ENCODE measurements around the gene ICA1L. TPM values are rescaled to one million over a fixed set of nuclear protein-coding genes. Genes with fewer than 3 reads are reported as not detected.

The ICA1L gene
- total and polyA plus RNA-seq, 10 donors, result 0.67 to 6.7 (median 2.2) TPM

DNA sequence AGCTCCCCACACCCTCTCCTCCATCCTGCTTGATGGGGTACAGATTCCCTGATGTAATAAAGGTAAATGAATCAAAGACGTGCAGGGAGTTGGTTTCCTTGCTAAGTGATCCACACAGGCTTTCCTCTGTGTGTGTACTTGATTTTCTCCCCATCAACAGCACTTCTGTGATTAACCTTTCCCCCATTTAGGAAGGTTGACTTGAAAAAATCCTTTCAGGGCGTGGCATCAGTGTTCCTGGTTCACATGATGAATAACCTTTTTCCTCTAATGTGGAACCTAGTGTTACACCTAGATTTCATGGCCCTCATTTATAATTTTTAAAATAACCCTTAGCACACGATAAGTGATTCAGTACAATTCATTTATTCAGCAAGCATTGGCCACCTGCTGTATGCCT lies 115.0 kb downstream of the ICA1L start:
- intact Hi-C loops (cut with DNase I; ENCODE audit: low total_unique reads), result no loop called here

DNA sequence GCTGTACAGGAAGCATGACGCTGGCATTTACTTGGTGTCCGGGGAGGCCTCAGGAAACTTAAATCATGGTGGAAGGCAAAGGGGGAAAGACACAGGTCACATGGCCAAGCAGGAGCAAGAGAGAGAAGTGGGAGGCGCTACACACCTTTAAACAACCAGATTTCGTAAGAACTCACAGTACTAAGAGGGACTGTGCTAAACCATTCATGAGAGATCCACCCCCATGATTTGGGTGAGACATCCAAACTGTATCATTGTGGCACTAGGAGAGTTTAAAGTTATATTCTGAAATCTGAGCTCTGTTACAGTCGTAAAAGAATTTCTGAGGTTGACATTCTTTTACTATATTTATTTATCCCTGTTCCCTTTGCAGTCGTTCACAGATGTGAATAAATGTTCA lies 116.6 kb downstream of the ICA1L start:
- Histone ChIP-seq H3K4me1 (peaks cover 0 to 22% (median 6%) of the 10 kb centered on the region in 6 donors), H3K4me3 (no peak overlapping the region), H3K9me3 (peaks cover 0 to 10% (median 0%) of the 10 kb centered on the region in 8 donors), H3K36me3 (peaks cover 0 to 45% (median 32%) of the 10 kb centered on the region in 6 donors), H3K27me3 (replicated peaks in 1 of 7) (no peaks in the 10 kb centered on the region), H3K27ac (no peak overlapping the region)
- TF ChIP-seq POLR2AphosphoS5 (IDR thresholded peaks at IDR 0.05) (no peak), POLR2A (IDR thresholded peaks at IDR 0.05) (no peak)
- TF ChIP-seq, protein P1, sequence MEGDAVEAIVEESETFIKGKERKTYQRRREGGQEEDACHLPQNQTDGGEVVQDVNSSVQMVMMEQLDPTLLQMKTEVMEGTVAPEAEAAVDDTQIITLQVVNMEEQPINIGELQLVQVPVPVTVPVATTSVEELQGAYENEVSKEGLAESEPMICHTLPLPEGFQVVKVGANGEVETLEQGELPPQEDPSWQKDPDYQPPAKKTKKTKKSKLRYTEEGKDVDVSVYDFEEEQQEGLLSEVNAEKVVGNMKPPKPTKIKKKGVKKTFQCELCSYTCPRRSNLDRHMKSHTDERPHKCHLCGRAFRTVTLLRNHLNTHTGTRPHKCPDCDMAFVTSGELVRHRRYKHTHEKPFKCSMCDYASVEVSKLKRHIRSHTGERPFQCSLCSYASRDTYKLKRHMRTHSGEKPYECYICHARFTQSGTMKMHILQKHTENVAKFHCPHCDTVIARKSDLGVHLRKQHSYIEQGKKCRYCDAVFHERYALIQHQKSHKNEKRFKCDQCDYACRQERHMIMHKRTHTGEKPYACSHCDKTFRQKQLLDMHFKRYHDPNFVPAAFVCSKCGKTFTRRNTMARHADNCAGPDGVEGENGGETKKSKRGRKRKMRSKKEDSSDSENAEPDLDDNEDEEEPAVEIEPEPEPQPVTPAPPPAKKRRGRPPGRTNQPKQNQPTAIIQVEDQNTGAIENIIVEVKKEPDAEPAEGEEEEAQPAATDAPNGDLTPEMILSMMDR (IDR thresholded peaks at IDR 0.05 in 8 of 11, conservative IDR thresholded peaks at IDR 0.05 in 3 of 11), result no peak
- intact Hi-C loops (cut with DNase I; ENCODE audit: low total_unique reads), result no loop called here
- WGBS, 5 donors, result 77 to 91% (median 86%) methylated on average over 6 of the region's 6 CpGs
- no peak for DNase-seq

More for the DNA sequence above, 115.0 kb downstream of the ICA1L start:
- Histone ChIP-seq H3K4me3 (no peak overlapping the region), H3K36me3 (peaks cover 0 to 61% (median 38%) of the 10 kb centered on the region in 6 donors), H3K9me3 (peaks cover 0 to 10% (median 0%) of the 10 kb centered on the region in 8 donors), H3K27ac (no peak overlapping the region), H3K4me1 (peaks cover 0 to 6% (median 0%) of the 10 kb centered on the region in 6 donors), H3K27me3 (replicated peaks in 1 of 7) (no peaks in the 10 kb centered on the region)
- WGBS, 5 donors, result 91 to 99% (median 94%) methylated on average over 3 of the region's 3 CpGs
- no peak for TF ChIP-seq POLR2AphosphoS5 (IDR thresholded peaks at IDR 0.05)
- TF ChIP-seq, protein P1 (IDR thresholded peaks at IDR 0.05 in 8 of 11, conservative IDR thresholded peaks at IDR 0.05 in 3 of 11), result no peak
- TF ChIP-seq POLR2A (IDR thresholded peaks at IDR 0.05), result no peak
- no peak for DNase-seq

DNA sequence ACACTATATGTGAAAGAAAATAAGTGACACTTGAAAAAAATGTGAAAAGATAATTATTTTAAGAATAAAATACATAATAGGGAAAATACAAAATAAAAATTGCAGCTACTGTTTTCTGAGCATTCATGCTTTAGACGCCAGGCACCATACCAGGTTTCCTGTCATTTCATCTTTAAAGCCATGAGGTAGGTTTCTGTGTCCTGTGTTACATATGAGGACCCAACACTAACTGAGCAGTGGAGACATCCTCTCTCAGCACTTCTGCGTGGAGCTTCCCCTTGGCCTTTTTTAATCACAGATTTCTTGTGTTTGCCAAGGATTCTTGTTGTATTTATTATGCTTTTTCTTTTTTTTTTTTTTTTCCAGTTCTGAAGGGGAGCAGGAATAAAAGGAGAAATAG lies 119.5 kb downstream of the ICA1L start:
- no peak for TF ChIP-seq POLR2AphosphoS5 (IDR thresholded peaks at IDR 0.05)
- TF ChIP-seq POLR2A (IDR thresholded peaks at IDR 0.05), result no peak
- TF ChIP-seq, protein P1 (IDR thresholded peaks at IDR 0.05 in 8 of 11, conservative IDR thresholded peaks at IDR 0.05 in 3 of 11), result no peak
- H3K9me3 ChIP-seq, result peaks cover 0 to 10% (median 0%) of the 10 kb centered on the region in 8 donors
- intact Hi-C loops (cut with DNase I; ENCODE audit: low total_unique reads), result no loop called here
- peaks cover 0 to 16% (median 9%) of the 10 kb centered on the region in 6 donors for H3K36me3 ChIP-seq
- no peak for DNase-seq
- H3K4me3 ChIP-seq, result no peak overlapping the region
- H3K27ac ChIP-seq, result no peak overlapping the region
- H3K4me1 ChIP-seq, result peaks cover 0 to 24% (median 7%) of the 10 kb centered on the region in 6 donors
- WGBS, 5 donors, result 75 to 89% (median 82%) methylated on average over 2 of the region's 2 CpGs
- no peaks in the 10 kb centered on the region for H3K27me3 ChIP-seq (replicated peaks in 1 of 7)

DNA sequence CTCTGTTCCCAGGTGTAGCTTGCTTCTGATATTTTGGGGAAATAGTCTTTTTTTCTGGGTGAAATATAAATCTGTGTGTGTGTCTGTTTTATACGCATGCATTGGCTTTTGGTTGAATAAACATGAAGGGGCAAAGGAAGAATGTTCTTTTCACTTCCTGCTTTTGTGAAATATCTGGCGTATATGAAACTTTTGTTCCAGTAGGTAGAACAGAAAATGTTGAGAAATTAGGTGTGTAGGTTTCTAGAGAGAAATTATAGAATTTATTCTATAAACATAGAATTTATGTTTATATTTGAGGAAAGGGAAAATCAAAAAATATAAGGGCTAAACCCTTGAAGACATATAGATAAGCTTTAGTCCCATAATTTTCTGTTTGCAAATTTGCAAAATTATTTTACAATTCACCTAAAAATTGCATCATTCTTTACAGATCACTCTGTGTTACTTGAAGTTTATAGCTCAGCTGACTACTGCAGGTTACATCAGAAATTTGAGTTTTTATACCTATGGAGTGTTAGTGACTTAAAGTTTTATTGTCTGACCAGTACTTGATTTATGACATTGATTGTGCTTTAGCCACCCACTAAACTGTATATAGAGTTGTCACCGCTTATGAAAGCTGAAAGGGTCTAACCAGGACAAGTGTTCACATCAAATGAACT lies 120.7 kb downstream of the ICA1L start:
- no peak for DNase-seq
- TF ChIP-seq, protein P1 (IDR thresholded peaks at IDR 0.05 in 8 of 11, conservative IDR thresholded peaks at IDR 0.05 in 3 of 11), result no peak
- Histone ChIP-seq H3K4me1 (peaks cover 0 to 24% (median 7%) of the 10 kb centered on the region in 6 donors), H3K27ac (peak overlapping the region in 4 of 8 donors; percentile 35 to 78 (median 60)), H3K4me3 (no peak overlapping the region), H3K27me3 (replicated peaks in 1 of 7) (no peaks in the 10 kb centered on the region), H3K9me3 (peaks cover 0 to 10% (median under 1%) of the 10 kb centered on the region in 8 donors), H3K36me3 (peaks cover 0 to 4% (median under 1%) of the 10 kb centered on the region in 6 donors)
- intact Hi-C loops (cut with DNase I; ENCODE audit: low total_unique reads), result no loop called here
- WGBS, 5 donors, result 56 to 62% (median 58%) methylated on average over 3 of the region's 3 CpGs

Data from spleen (tissue), 11 donors.